Astrocyte (in vitro differentiated cells and primary cell): Measurements from ENCODE around the gene CLCNKA. TPM values are rescaled to one million over a fixed set of nuclear protein-coding genes. Genes with fewer than 3 reads are reported as not detected.

ENCODE experiments used
- DNase-seq: peaks from one replicate; pipeline ENCODE4 v3.0.0-alpha.2; 2010; ENCODE audit warnings: low read depth
- FAIRE-seq: peaks from 2 replicates; lab custom pipeline; 2011; peaks lifted over from hg19 to GRCh38; lab: Jason Lieb, UNC
- H2AFZ ChIP-seq: 2 replicates; pipeline ENCODE4 v1.6.0; 2012; ENCODE audit warnings: low read depth, low read length, inconsistent platforms
- H3K27ac ChIP-seq: 2 replicates; pipeline ENCODE4 v1.5.1; 2011; ENCODE audit warnings: low read depth, low read length, inconsistent platforms
- H3K27me3 ChIP-seq: 2 replicates; pipeline ENCODE4 v1.6.0; 2011; ENCODE audit warnings: low read length, inconsistent platforms; ENCODE audit not compliant: insufficient read depth
- H3K36me3 ChIP-seq: 2 replicates; pipeline ENCODE4 v1.5.1; 2011; ENCODE audit warnings: low read length, inconsistent platforms; ENCODE audit not compliant: insufficient read depth
- H3K4me1 ChIP-seq: 2 replicates; pipeline ENCODE4 v1.5.1; 2011; ENCODE audit warnings: low read length, inconsistent platforms; ENCODE audit not compliant: insufficient read depth
- H3K4me2 ChIP-seq: 2 replicates; pipeline ENCODE4 v1.6.0; 2012; ENCODE audit warnings: low read length, inconsistent platforms
- H3K4me3 ChIP-seq: 2 replicates; pipeline ENCODE4 v1.5.1; 2011; ENCODE audit warnings: low read depth, mild to moderate bottlenecking, low read length, inconsistent platforms; ENCODE audit not compliant: insufficient read depth
- H3K79me2 ChIP-seq: 2 replicates; pipeline ENCODE4 v1.6.0; 2012; ENCODE audit warnings: mild to moderate bottlenecking, low read length, inconsistent platforms; ENCODE audit not compliant: insufficient read depth
- H3K9ac ChIP-seq: 2 replicates; pipeline ENCODE4 v1.6.0; 2012; ENCODE audit warnings: mild to moderate bottlenecking, low read length, inconsistent platforms
- H3K9me3 ChIP-seq: 2 replicates; pipeline ENCODE4 v1.5.1; 2012; ENCODE audit warnings: low read depth, mild to moderate bottlenecking, low read length, inconsistent platforms; ENCODE audit not compliant: insufficient read depth
- H4K20me1 ChIP-seq: 2 replicates; pipeline ENCODE4 v1.6.0; 2012; ENCODE audit warnings: low read length, inconsistent platforms; ENCODE audit not compliant: insufficient read depth
- H3K27ac Mint-ChIP-seq: one replicate; pipeline ENCODE4 v1.8.0; 2021; ENCODE audit warnings: mild to moderate bottlenecking, mixed read lengths; ENCODE audit not compliant: unreplicated experiment
- H3K27me3 Mint-ChIP-seq: one replicate; pipeline ENCODE4 v1.8.0; 2021; ENCODE audit warnings: low read depth, mixed read lengths; ENCODE audit not compliant: unreplicated experiment
- H3K36me3 Mint-ChIP-seq: one replicate; pipeline ENCODE4 v1.8.0; 2021; ENCODE audit warnings: low read depth, mixed read lengths; ENCODE audit not compliant: unreplicated experiment
- H3K4me1 Mint-ChIP-seq: one replicate; pipeline ENCODE4 v1.8.0; 2021; ENCODE audit warnings: low read depth, mixed read lengths; ENCODE audit not compliant: unreplicated experiment
- H3K4me3 Mint-ChIP-seq: one replicate; pipeline ENCODE4 v1.8.0; 2021; ENCODE audit warnings: mild to moderate bottlenecking, moderate library complexity, mixed read lengths; ENCODE audit not compliant: unreplicated experiment
- H3K9me3 Mint-ChIP-seq: one replicate; pipeline ENCODE4 v1.8.0; 2021; ENCODE audit warnings: mild to moderate bottlenecking, mixed read lengths; ENCODE audit not compliant: unreplicated experiment
- CTCF ChIP-seq: IDR thresholded peaks from 2 replicates; pipeline ENCODE4 v1.5.1; 2011; ENCODE audit warnings: low read depth, mild to moderate bottlenecking, inconsistent platforms, low read length, moderate library complexity; ENCODE audit not compliant: insufficient read depth
- EZH2 ChIP-seq: IDR thresholded peaks from 2 replicates; pipeline ENCODE4 v1.6.1; 2012; ENCODE audit warnings: mild to moderate bottlenecking, low read length, inconsistent platforms; ENCODE audit not compliant: insufficient read depth
- total RNA-seq: library from RNA; stranded (reverse); gene quantifications from 2 replicates; pipeline ENCODE4 v1.2.1, GENCODE V29; 2021

Gene CLCNKA
- total RNA-seq, 1 donor from 2014 or later: 0.16 TPM

GRCh38 chr1:15988856-15989736 lies 32.7 kb upstream of the CLCNKA start:
- Mint-ChIP-seq H3K27ac (no peak overlapping the region), H3K4me1 (no peaks in the 10 kb centered on the region), H3K36me3 (no peaks in the 10 kb centered on the region), H3K27me3 (peaks cover 21% of the 10 kb centered on the region), H3K4me3 (no peak overlapping the region), H3K9me3 (peaks cover 2% of the 10 kb centered on the region)
- no peaks in the 10 kb centered on the region for H3K4me1 ChIP-seq
- H3K9ac ChIP-seq: no peak overlapping the region
- H3K27me3 ChIP-seq: no peaks in the 10 kb centered on the region
- no peak overlapping the region for H3K27ac ChIP-seq
- no peaks in the 10 kb centered on the region for H3K36me3 ChIP-seq
- H3K79me2 ChIP-seq: no peaks in the 10 kb centered on the region
- H3K4me3 ChIP-seq: no peak overlapping the region
- H3K4me2 ChIP-seq: no peak overlapping the region
- no peaks in the 10 kb centered on the region for H4K20me1 ChIP-seq
- DNase-seq (no peak), FAIRE-seq (no peak)
- H2AFZ ChIP-seq: no peak overlapping the region
- no peaks in the 10 kb centered on the region for H3K9me3 ChIP-seq
- TF ChIP-seq CTCF: no peak
- TF ChIP-seq EZH2: no peak

DNA sequence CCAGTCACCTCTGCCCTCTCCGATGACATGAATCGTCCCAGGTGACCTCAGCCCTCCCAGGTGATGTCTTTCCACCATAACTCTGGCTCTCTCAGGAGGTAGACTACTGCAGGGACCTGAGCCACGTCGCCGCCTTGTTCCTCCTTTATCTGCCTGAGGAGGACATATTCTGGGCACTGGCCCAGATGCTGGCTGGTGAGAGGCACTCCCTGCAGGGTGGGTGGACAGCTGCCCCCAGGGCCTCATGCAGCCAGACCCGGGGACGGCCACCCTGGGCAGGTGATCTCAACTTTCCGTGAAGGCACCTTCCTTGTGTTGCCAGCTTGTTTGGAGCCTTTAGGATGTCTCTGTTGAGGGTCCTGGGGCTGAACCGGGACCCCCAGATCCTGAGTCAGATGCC lies 32.1 kb upstream of the CLCNKA start:
- Mint-ChIP-seq H3K4me3 (no peak overlapping the region), H3K4me1 (no peaks in the 10 kb centered on the region), H3K27me3 (peaks cover 20% of the 10 kb centered on the region), H3K36me3 (no peaks in the 10 kb centered on the region), H3K27ac (no peak overlapping the region), H3K9me3 (peaks cover 2% of the 10 kb centered on the region)
- Histone ChIP-seq H3K36me3 (no peaks in the 10 kb centered on the region), H3K9ac (no peak overlapping the region), H3K27me3 (no peaks in the 10 kb centered on the region), H3K79me2 (no peaks in the 10 kb centered on the region), H3K27ac (no peak overlapping the region), H2AFZ (no peak overlapping the region), H3K4me3 (no peak overlapping the region), H3K9me3 (no peaks in the 10 kb centered on the region), H3K4me1 (no peaks in the 10 kb centered on the region), H4K20me1 (no peaks in the 10 kb centered on the region), H3K4me2 (no peak overlapping the region)
- DNase-seq (no peak), FAIRE-seq (no peak)
- TF ChIP-seq CTCF (no peak), EZH2 (no peak)
